Measurements from ENCODE around the gene S1PR5.
"Not testable (repeated sequence)": the region's sequence is repeated elsewhere in the genome, so short reads cannot be mapped to it uniquely, and the experiment has no call there.

S1PR5 gene

DNA sequence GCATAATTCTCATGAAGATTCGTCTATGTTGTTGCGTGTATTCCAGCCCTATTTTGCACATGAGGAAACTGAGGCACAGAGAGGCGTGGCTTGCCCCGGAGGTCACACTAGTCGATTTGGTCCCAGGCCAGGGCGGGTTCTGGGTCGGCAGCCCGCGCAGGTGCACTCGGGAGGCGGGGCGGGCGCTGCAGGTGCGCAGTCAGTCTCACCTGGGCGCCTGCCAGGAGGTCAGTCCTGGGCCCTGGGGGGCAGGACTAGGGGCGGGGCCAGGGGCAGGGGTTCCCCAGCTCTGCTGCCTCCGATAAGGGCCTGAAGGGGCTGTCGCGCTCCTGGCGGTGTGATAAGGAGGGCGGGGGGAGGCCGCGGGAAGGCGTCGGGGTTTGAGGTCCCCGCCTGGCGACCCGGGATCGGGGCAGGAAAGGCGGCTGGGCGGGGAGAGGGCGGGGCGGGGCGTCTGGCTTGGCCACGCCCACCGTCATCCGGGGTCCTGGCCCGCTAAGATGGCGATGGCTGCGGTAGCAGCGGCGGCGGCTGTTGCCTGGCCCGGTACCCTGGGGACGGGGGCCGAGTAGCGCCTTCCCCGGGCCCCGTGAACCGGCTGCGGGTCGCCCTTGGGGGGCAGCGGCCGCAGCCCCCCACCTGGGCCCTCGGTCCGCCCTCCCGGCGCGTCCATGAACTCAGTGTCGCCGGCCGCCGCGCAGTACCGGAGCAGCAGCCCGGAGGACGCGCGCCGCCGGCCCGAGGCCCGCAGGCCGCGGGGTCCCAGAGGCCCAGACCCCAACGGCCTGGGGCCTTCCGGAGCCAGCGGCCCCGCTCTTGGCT lies 26.4 kb upstream of the S1PR5 start, which contains the start of gene ATG4D:
ATG4D (plus strand) TSS at position 485 of the 822 bp plus-strand sequence; CDS start at position 672, 187 bp downstream.
- FAIRE-seq, result peak; percentile 89
- peak; percentile 98 for DNase-seq (ENCODE audit: insufficient read length)
- TF ChIP-seq POLR2AphosphoS5 (IDR thresholded peaks at IDR 0.05; ENCODE audit: low read depth, low read length), result 0 out of 2 replicates have a peak, but pooled peaks have one; percentile 37
- peak; percentile 85 for TF ChIP-seq TAF1 (IDR thresholded peaks at IDR 0.05; ENCODE audit: borderline replicate concordance, low read depth, low read length)
- peak; percentile 86 for TF ChIP-seq POLR2A (IDR thresholded peaks at IDR 0.05; ENCODE audit: low read depth, low read length)

DNA sequence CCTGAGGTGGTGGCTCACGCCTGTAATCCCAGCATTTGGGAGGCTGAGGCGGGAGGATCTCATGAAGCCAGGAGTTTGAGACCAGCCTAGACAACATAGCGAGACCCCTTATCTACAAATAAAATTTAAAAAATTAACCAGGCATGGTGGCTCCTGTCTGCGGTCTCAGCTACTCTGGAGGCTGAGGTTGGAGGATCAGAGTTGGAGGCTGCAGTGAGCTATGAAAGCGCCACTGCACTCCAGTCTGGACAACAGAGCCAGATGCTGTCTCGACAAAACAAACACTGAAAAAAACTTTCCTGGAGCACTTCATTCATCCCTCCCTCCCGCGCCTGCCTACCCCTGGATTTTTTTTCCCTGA lies 25.8 kb upstream of the S1PR5 start:
- DNase-seq (ENCODE audit: insufficient read length) (no peak), FAIRE-seq (no peak)
- TF ChIP-seq POLR2AphosphoS5 (IDR thresholded peaks at IDR 0.05; ENCODE audit: low read depth, low read length) (no peak), TAF1 (IDR thresholded peaks at IDR 0.05; ENCODE audit: borderline replicate concordance, low read depth, low read length) (no peak), POLR2A (IDR thresholded peaks at IDR 0.05; ENCODE audit: low read depth, low read length) (no peak)

DNA sequence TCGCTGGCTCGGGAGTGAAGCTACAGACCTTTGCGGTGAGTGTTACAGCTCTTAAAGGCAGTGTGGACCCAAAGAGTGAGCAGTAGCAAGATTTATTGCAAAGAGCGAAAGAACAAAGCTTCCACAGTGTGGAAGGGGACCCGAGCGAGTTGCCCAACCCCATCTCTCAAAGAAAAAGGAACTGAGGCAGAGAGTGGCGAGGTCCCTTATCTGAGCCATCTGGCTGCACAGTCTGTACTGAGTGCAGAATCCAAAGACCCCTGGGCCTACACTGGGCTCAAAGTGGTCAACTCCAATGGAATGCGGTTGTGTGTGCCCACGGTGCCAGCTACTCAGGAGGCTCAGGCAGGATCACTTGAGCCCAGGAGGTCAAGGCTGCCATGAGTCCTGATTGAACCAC lies 21.8 kb upstream of the S1PR5 start:
- FAIRE-seq; DNase-seq (ENCODE audit: insufficient read length): not testable (repeated sequence)

DNA sequence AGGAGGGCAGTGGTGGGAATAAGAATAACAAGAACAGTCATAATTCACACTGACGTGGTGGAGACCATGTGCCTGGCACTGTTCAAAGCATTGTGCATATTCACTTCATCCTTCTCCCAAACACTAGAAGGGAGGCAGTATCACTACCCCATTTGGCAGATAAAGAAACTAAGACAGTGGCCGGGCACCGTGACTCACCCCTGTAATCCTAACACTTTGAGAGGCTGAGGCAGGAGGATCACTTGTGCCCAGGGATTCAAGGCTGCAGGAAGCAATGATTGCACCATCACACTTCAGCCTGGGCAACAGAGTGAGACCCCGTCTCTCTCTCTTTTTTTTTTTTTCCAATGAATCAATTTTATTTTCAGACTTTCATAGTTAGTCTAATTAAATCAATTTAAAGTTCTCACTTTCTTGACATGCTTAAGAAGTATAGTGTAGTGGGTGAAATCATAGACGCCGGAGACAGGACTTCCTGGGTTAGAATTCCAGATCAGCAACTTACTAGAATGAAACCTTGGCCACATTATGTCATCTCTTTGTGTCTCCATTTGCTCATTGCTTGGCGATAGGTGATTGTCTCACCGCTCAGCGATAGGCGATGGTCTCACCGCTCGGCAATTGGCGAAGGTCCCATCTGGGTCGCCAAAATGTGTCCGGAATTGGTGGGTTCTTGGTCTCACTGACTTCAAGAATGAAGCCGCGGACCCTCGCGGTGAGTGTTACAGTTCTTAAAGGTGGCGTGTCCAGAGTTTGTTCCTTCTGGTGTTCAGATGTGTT lies 21.1 kb upstream of the S1PR5 start:
- DNase-seq (ENCODE audit: insufficient read length), result no peak
- no peak for TF ChIP-seq POLR2AphosphoS5 (IDR thresholded peaks at IDR 0.05; ENCODE audit: low read depth, low read length)
- no peak for TF ChIP-seq TAF1 (IDR thresholded peaks at IDR 0.05; ENCODE audit: borderline replicate concordance, low read depth, low read length)
- TF ChIP-seq POLR2A (IDR thresholded peaks at IDR 0.05; ENCODE audit: low read depth, low read length), result no peak
- no peak for FAIRE-seq

DNA sequence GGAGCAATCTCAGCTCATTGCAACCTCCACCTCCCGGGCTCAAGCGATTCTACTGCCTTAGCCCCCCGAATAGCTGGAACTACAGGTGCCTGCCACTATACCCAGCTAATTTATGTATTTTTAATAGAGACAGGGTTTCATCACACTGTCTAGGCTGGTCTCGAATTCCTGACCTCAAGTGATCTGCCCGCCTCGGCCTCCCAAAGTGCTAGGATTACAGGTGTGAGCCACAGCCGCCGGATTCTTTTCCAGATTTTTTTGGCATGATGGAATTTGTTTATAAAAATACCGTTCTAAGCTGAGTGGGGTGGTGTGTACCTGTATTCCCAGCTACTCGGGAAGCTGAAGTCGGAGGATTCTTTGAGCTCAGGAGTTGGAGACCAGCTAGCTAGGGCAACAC lies 20.4 kb upstream of the S1PR5 start:
- DNase-seq (ENCODE audit: insufficient read length) (no peak), FAIRE-seq (no peak)
- TF ChIP-seq TAF1 (IDR thresholded peaks at IDR 0.05; ENCODE audit: borderline replicate concordance, low read depth, low read length) (no peak), POLR2A (IDR thresholded peaks at IDR 0.05; ENCODE audit: low read depth, low read length) (no peak), POLR2AphosphoS5 (IDR thresholded peaks at IDR 0.05; ENCODE audit: low read depth, low read length) (no peak)

DNA sequence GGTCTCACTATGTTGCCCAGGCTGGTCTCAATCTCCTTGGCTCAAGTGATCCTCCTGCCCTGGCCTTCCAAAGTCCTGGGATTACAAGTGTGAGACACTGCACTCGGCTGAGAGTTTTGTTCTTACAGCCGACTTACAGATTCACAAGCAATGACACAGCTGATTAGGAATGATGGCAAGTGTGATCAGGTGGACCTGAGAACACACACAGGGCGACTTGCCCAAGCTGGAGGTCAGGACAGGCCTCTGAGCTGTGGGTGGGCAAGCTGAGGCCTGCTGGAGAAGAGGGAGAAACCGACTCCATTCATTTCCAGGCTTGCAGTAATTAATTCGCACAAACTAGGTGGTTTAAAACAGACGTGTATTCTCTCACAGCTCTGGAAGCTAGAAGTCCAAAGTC lies 18.4 kb upstream of the S1PR5 start:
- FAIRE-seq (no peak), DNase-seq (ENCODE audit: insufficient read length) (no peak)
- no peak for TF ChIP-seq POLR2A (IDR thresholded peaks at IDR 0.05; ENCODE audit: low read depth, low read length)
- no peak for TF ChIP-seq POLR2AphosphoS5 (IDR thresholded peaks at IDR 0.05; ENCODE audit: low read depth, low read length)
- no peak for TF ChIP-seq TAF1 (IDR thresholded peaks at IDR 0.05; ENCODE audit: borderline replicate concordance, low read depth, low read length)

DNA sequence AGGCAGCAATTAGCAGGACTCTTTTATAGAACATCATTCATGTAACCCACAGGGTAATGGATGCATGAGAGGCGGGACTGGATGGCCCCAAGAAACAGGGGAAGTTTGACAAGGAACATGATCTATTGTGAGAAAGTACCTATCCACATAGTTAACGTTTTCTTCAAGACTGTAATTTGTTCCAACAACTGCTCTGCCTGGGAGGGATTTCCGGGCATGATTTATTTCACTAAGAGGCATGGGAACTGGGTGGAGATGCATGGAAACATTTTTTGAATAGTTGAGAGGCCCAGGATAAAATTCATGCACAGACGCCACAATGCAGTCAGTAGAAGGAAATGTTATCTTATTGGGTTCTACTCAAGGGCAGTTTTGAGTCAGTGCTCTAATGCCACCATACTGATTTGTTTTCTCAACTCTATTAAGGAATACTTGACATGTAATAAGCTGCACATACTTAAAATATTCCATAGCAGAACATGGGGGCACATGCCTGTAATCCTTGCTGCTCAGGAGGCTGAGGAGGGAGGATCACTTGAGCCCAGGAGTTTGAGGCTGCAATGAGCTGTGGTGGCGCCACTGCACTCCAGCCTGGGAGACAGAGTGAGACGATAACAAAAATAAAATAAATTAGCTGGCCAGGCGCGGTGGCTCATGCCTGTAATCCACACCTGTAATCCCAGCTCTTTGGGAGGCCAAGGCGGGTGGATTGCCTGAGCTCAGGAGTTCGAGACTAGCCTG lies 16.6 kb upstream of the S1PR5 start:
- FAIRE-seq (no peak), DNase-seq (ENCODE audit: insufficient read length) (no peak)
- no peak for TF ChIP-seq POLR2A (IDR thresholded peaks at IDR 0.05; ENCODE audit: low read depth, low read length)
- TF ChIP-seq TAF1 (IDR thresholded peaks at IDR 0.05; ENCODE audit: borderline replicate concordance, low read depth, low read length), result no peak
- no peak for TF ChIP-seq POLR2AphosphoS5 (IDR thresholded peaks at IDR 0.05; ENCODE audit: low read depth, low read length)

DNA sequence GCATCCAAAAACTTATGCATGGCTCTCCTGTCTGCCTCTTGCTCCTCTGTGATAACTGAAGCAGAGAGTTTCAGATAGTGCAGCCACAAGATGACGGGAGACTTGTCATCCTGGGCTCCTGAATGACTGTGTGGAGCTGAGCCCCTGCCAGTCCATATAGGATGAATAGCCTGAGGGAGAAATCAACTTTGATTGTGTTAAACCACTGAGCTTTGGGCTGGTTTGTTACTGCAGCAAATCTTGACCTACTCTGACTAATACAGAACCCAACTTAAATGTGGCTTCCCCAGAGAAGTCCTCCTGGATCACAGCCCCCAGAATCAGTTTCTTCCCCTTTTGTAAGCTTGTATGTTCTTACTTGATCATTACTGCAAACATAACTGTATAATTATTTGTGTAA lies 15.2 kb upstream of the S1PR5 start:
- no peak for TF ChIP-seq TAF1 (IDR thresholded peaks at IDR 0.05; ENCODE audit: borderline replicate concordance, low read depth, low read length)
- no peak for TF ChIP-seq POLR2AphosphoS5 (IDR thresholded peaks at IDR 0.05; ENCODE audit: low read depth, low read length)
- TF ChIP-seq POLR2A (IDR thresholded peaks at IDR 0.05; ENCODE audit: low read depth, low read length), result no peak
- FAIRE-seq, result no peak
- no peak for DNase-seq (ENCODE audit: insufficient read length)

DNA sequence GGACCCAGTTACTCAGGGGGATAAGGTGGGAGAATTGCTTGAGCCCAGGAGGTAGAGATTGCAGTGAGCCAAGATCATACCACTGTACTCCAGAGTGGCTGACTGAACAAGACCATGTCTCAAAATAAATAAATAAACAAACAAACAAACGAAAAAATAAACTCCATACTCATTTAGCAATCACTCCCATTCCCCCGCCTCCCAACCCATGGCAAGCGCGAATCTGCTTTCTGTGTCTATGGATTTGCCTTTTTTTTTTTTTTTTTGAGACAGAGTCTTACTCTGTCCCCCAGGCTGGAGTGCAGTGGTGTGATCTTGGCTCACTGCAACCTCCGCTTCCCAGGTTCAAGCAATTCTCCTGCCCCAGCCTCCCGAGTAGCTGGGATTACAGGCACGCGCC lies 9.6 kb upstream of the S1PR5 start:
- FAIRE-seq; DNase-seq (ENCODE audit: insufficient read length): not testable (repeated sequence)

DNA sequence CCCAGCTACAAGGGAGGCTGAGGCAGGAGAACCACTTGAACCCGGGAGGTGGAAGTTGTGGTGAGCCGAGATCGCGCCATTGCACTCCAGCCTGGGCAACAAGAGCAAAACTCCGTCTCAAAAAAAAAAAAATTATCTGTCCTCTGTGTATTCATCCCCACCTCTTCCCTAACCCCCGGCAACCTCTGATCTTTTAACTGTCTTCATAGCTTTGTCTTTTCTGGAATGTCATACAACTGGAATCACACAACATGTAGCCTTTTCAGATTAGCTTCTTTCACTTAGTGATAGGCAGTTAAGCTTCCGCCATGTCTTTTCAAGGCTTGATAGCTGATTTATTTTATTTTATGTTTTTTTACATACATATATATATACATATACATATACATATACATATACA lies 8.4 kb upstream of the S1PR5 start:
- TF ChIP-seq POLR2AphosphoS5 (IDR thresholded peaks at IDR 0.05; ENCODE audit: low read depth, low read length) (no peak), POLR2A (IDR thresholded peaks at IDR 0.05; ENCODE audit: low read depth, low read length) (no peak), TAF1 (IDR thresholded peaks at IDR 0.05; ENCODE audit: borderline replicate concordance, low read depth, low read length) (no peak)
- FAIRE-seq (no peak), DNase-seq (ENCODE audit: insufficient read length) (no peak)

DNA sequence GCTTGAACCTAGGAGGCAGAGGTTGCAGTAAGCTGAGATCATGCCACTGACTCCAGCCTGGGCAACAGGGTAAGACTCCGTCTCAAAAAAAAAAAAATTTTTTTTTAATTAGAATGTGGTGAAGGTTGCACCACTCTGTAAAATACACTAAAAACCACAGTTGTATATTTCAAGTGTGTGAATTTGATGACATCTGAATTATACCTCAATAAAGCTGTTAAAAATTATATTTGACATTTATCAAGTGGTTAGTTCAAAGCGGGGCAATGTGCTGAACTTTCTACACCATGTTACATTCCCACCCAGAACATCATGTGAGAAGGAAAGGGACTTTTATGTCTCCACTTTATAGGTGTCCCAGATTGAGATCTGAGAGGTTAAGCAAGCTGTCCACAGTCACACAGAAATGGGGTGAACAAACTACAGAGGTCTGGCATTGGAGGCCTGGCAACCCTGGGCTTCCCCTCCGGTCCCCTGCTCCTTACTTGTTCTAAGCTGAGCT lies 5.9 kb upstream of the S1PR5 start:
- no peak for DNase-seq (ENCODE audit: insufficient read length)
- no peak for FAIRE-seq
- TF ChIP-seq POLR2AphosphoS5 (IDR thresholded peaks at IDR 0.05; ENCODE audit: low read depth, low read length) (no peak), POLR2A (IDR thresholded peaks at IDR 0.05; ENCODE audit: low read depth, low read length) (no peak), TAF1 (IDR thresholded peaks at IDR 0.05; ENCODE audit: borderline replicate concordance, low read depth, low read length) (no peak)
